ENCODE results near the gene LRRTM3.

Gene LRRTM3

GRCh38 chr10:67049988-67050387 is 124.2 kb downstream of the LRRTM3 start (continued):
- TF ChIP-seq ZNF624 (tag by site-specific recombination; IDR thresholded peaks at IDR 0.05) (no peak), EGR2 (tag by site-specific recombination; IDR thresholded peaks at IDR 0.05; ENCODE audit: low read depth) (no peak), ZNF596 (tag by site-specific recombination; IDR thresholded peaks at IDR 0.05) (no peak), ZNF138 (tag by site-specific recombination; IDR thresholded peaks at IDR 0.05; ENCODE audit: borderline replicate concordance) (no peak), ZNF707 (tag by site-specific recombination; IDR thresholded peaks at IDR 0.05) (no peak), ZNF692 (tag by site-specific recombination; IDR thresholded peaks at IDR 0.05) (no peak), ZNF777 (tag by site-specific recombination; IDR thresholded peaks at IDR 0.05; ENCODE audit: borderline replicate concordance) (no peak), ZNF610 (tag by site-specific recombination; IDR thresholded peaks at IDR 0.05; ENCODE audit: borderline replicate concordance) (no peak), ZNF529 (tag by site-specific recombination; IDR thresholded peaks at IDR 0.05; ENCODE audit: insufficient replicate concordance) (no peak)

- no peaks in the 10 kb centered on the region for H3K36me3 ChIP-seq (ENCODE audit: control insufficient read depth in 2 of 2, insufficient read depth in 1 of 2, low read length in 2 of 2)
- TF ChIP-seq ZEB2 (tag by site-specific recombination; IDR thresholded peaks at IDR 0.05) (no peak), ZNF16 (tag by site-specific recombination; IDR thresholded peaks at IDR 0.05; ENCODE audit: low read depth) (no peak), ZNF610 (tag by site-specific recombination; IDR thresholded peaks at IDR 0.05; ENCODE audit: borderline replicate concordance) (no peak), ZSCAN16 (tag by site-specific recombination; IDR thresholded peaks at IDR 0.05) (no peak), ZNF214 (tag by site-specific recombination; IDR thresholded peaks at IDR 0.05; ENCODE audit: borderline replicate concordance) (no peak)
- ChIA-PET CTCF (no interaction called here), POLR2A (no interaction called here)
- H3K9me3 ChIP-seq (ENCODE audit: control insufficient read depth, insufficient read depth, low read depth, low read length), result no peaks in the 10 kb centered on the region
- H3K27ac ChIP-seq (ENCODE audit: extremely low read depth, low read depth, low read length), result no peak overlapping the region
- no peak overlapping the region for H3K4me3 ChIP-seq (ENCODE audit: low read depth, low read length)
- H3K4me1 ChIP-seq (ENCODE audit: control insufficient read depth, insufficient read depth, low read length), result no peaks in the 10 kb centered on the region
These were observed 124.6 kb downstream of the LRRTM3 start for GRCh38 chr10:67050415-67050814.

- TF ChIP-seq ZNF221 (tag by site-specific recombination; IDR thresholded peaks at IDR 0.05; ENCODE audit: borderline replicate concordance) (no peak), SP3 (tag by site-specific recombination; IDR thresholded peaks at IDR 0.05) (no peak), ZNF138 (tag by site-specific recombination; IDR thresholded peaks at IDR 0.05; ENCODE audit: borderline replicate concordance) (no peak), ZNF513 (tag by site-specific recombination; IDR thresholded peaks at IDR 0.05) (no peak), ZNF394 (tag by site-specific recombination; IDR thresholded peaks at IDR 0.05; ENCODE audit: borderline replicate concordance) (no peak), ZNF830 (tag by site-specific recombination; IDR thresholded peaks at IDR 0.05; ENCODE audit: low read depth) (no peak)
- CTCF ChIA-PET, result no interaction called here
- no peak overlapping the region for H3K27ac ChIP-seq (ENCODE audit: extremely low read depth, low read depth, low read length)
- no peaks in the 10 kb centered on the region for H3K9me3 ChIP-seq (ENCODE audit: control insufficient read depth, insufficient read depth, low read depth, low read length)
- H3K4me1 ChIP-seq (ENCODE audit: control insufficient read depth, insufficient read depth, low read length), result no peaks in the 10 kb centered on the region; the same call in 1 of the 2 replicates
- H3K36me3 ChIP-seq (ENCODE audit: control insufficient read depth in 2 of 2, insufficient read depth in 1 of 2, low read length in 2 of 2), result no peaks in the 10 kb centered on the region
- H3K4me3 ChIP-seq (ENCODE audit: low read depth, low read length), result no peak overlapping the region
- POLR2A ChIA-PET, result no interaction called here
These were observed 146.8 kb downstream of the LRRTM3 start for GRCh38 chr10:67072654-67073053.

Measured in HEK293 (cell line).